GM21360 (cell line): Measurements from ENCODE around the gene TOMM6.
"Not testable (repeated sequence)": the region's sequence is repeated elsewhere in the genome, so short reads cannot be mapped to it uniquely, and the experiment has no call there.

Experiments
- ATAC-seq: cut with Tn5 transposase; IDR thresholded peaks from one replicate; pipeline ENCODE4 v1.9.1; 2021; ENCODE audit warnings: mild to moderate bottlenecking, moderate library complexity; ENCODE audit not compliant: unreplicated experiment

The TOMM6 gene

GRCh38 chr6:41759905-41760579 lies 27.5 kb upstream of the TOMM6 start:
- ATAC-seq = no peak

GRCh38 chr6:41763470-41763869 lies 24.0 kb upstream of the TOMM6 start:
- no peak for ATAC-seq

- not testable (repeated sequence) for ATAC-seq
Measured at GRCh38 chr6:41766043-41766664, 21.3 kb upstream of the TOMM6 start.

GRCh38 chr6:41767112-41767833 lies 20.2 kb upstream of the TOMM6 start:
- ATAC-seq = no peak

- no peak for ATAC-seq
Measured at GRCh38 chr6:41768545-41769308, 18.8 kb upstream of the TOMM6 start.

- no peak for ATAC-seq
Measured at GRCh38 chr6:41769376-41769775, 18.1 kb upstream of the TOMM6 start.

- ATAC-seq = no peak
Measured at GRCh38 chr6:41770381-41771057, 17.0 kb upstream of the TOMM6 start.

GRCh38 chr6:41771058-41771983 lies 16.2 kb upstream of the TOMM6 start:
- no peak for ATAC-seq

GRCh38 chr6:41774841-41775240 lies 12.7 kb upstream of the TOMM6 start:
- no peak for ATAC-seq

GRCh38 chr6:41775293-41775882 lies 12.1 kb upstream of the TOMM6 start:
- no peak for ATAC-seq

- no peak for ATAC-seq
Measured at GRCh38 chr6:41777551-41778285, 9.8 kb upstream of the TOMM6 start.

- ATAC-seq = no peak
Measured at GRCh38 chr6:41778895-41779294, 8.6 kb upstream of the TOMM6 start.

- ATAC-seq = no peak
Measured at GRCh38 chr6:41779336-41779735, 8.2 kb upstream of the TOMM6 start.

- peak; percentile 89 for ATAC-seq
Measured at GRCh38 chr6:41779788-41780550, 7.5 kb upstream of the TOMM6 start, which contains the start of gene FRS3. Gene FRS3 (minus strand): TSS chr6:41779900. CDS start chr6:41776987, 2,913 bp downstream.

GRCh38 chr6:41780551-41781365 lies 6.7 kb upstream of the TOMM6 start, which contains the start of gene PRICKLE4:
Gene PRICKLE4 (plus strand): TSS chr6:41780782. CDS start chr6:41783474, 2,692 bp downstream.
- no peak for ATAC-seq

GRCh38 chr6:41781366-41781730 lies 6.1 kb upstream of the TOMM6 start:
- no peak for ATAC-seq
